GM18907 (cell line): Measurements from ENCODE around the gene AKT1.

ENCODE experiments used
- ATAC-seq: cut with Tn5 transposase; IDR thresholded peaks from one replicate; pipeline ENCODE4 v1.9.1; 2021; ENCODE audit warnings: mild to moderate bottlenecking, moderate library complexity; ENCODE audit not compliant: unreplicated experiment

Gene AKT1

GRCh38 chr14:104787736-104788135 is 7.8 kb downstream of the AKT1 start:
- no peak for ATAC-seq

- no peak for ATAC-seq
Observed at GRCh38 chr14:104786726-104787675, 8.5 kb downstream of the AKT1 start.

GRCh38 chr14:104786091-104786586 is 9.4 kb downstream of the AKT1 start:
- no peak for ATAC-seq

GRCh38 chr14:104785708-104786080 is 9.9 kb downstream of the AKT1 start:
- no peak for ATAC-seq

GRCh38 chr14:104784846-104785707 is 10.5 kb downstream of the AKT1 start:
- no peak for ATAC-seq

GRCh38 chr14:104784218-104784568 is 11.4 kb downstream of the AKT1 start:
- no peak for ATAC-seq

GRCh38 chr14:104783484-104784217 is 11.9 kb downstream of the AKT1 start:
- ATAC-seq = no peak

GRCh38 chr14:104782808-104783139 is 12.8 kb downstream of the AKT1 start:
- ATAC-seq = no peak

GRCh38 chr14:104782086-104782807 is 13.3 kb downstream of the AKT1 start:
- ATAC-seq = no peak

- ATAC-seq = no peak
Observed at GRCh38 chr14:104781271-104782077, 14.1 kb downstream of the AKT1 start.

- ATAC-seq = no peak
Observed at GRCh38 chr14:104780513-104781030, 15.0 kb downstream of the AKT1 start.

GRCh38 chr14:104779776-104780512 is 15.6 kb downstream of the AKT1 start:
- no peak for ATAC-seq

GRCh38 chr14:104778694-104779331 is 16.7 kb downstream of the AKT1 start:
- ATAC-seq = no peak

GRCh38 chr14:104777808-104778249 is 17.7 kb downstream of the AKT1 start:
- ATAC-seq = no peak

GRCh38 chr14:104776961-104777807 is 18.4 kb downstream of the AKT1 start:
- no peak for ATAC-seq

- no peak for ATAC-seq
Observed at GRCh38 chr14:104776481-104776880, 19.1 kb downstream of the AKT1 start.

- no peak for ATAC-seq
Observed at GRCh38 chr14:104775073-104775489, 20.5 kb downstream of the AKT1 start.
